Mammary epithelial cell (primary cell): ENCODE measurements around the gene SLIT3.

Experiments used
- CTCF ChIP-seq, 2 donors: IDR thresholded peaks in 1 of 2; conservative IDR thresholded peaks in 1 of 2; 2 replicates each; pipeline ENCODE4 v1.5.1; 2011 to 2012; ENCODE audit warnings: inconsistent platforms in 2 of 2, low read length in 2 of 2, mild to moderate bottlenecking in 2 of 2, control low read depth in 1 of 2, low read depth in 1 of 2; ENCODE audit not compliant: insufficient read depth in 1 of 2; ENCODE audit errors: extremely low read depth in 1 of 2
- EZH2 ChIP-seq: IDR thresholded peaks from 2 replicates; pipeline ENCODE4 v1.6.1; 2012; ENCODE audit warnings: low read length, inconsistent platforms, borderline replicate concordance

GRCh38 chr5:168961681-168962080, 339.3 kb downstream of the SLIT3 start:
- TF ChIP-seq CTCF (conservative IDR thresholded peaks at IDR 0.05 in 1 of 2, IDR thresholded peaks at IDR 0.05 in 1 of 2; ENCODE audit: extremely low read depth in 1 of 2, insufficient read depth in 1 of 2, low read depth in 1 of 2, low read length in 2 of 2) (no peak), EZH2 (no peak)
